GM19328 (cell line): ENCODE results near the gene OSER1.

Source experiments
- ATAC-seq: cut with Tn5 transposase; IDR thresholded peaks from one replicate; pipeline ENCODE4 v1.9.1; 2021; ENCODE audit warnings: mild to moderate bottlenecking, moderate library complexity; ENCODE audit not compliant: unreplicated experiment

OSER1 gene

GRCh38 chr20:44180814-44181213 is 29.8 kb downstream of the OSER1 start:
- ATAC-seq: no peak

GRCh38 chr20:44176833-44177534 is 33.6 kb downstream of the OSER1 start:
- no peak for ATAC-seq

GRCh38 chr20:44174996-44175765 is 35.4 kb downstream of the OSER1 start:
- ATAC-seq: no peak

GRCh38 chr20:44173846-44174245 is 36.7 kb downstream of the OSER1 start:
- ATAC-seq: no peak

DNA sequence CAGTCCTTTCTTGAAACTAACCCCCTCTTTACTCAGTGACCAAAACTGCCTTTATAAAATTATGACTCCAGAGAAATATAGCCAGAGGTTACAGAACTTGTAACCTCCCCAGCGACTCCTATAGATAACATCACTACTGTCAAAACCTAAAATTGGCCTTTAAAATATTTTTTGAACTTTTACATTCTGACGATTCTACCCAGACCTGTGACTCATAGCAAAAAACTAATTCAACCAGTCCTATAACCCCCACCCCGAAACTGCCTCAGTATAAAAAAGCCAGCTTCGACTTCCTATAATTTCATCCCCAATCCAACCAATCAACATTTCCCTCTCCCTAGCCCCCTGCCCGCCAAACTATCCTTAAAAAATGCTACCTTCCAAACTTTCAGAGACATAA is 37.5 kb downstream of the OSER1 start:
- ATAC-seq: no peak

DNA sequence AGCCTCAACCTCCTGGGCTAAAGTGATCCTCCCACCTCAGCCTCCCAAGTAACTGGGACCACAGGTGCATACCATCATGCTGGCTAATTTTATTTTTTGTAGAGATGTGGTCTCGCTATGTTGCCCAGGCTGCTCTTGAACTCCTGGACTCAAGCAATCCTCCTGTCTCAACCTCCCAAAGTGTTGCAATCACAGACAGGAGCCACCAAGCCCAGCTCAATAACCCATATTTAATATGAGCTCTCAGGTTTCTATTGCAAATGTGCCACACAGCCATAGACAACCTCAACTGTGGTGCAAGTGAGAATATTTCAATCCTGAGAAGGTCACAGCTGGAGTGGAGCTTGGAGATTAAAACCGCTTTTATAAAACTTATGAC is 38.0 kb downstream of the OSER1 start:
- no peak for ATAC-seq

GRCh38 chr20:44171775-44172571 is 38.6 kb downstream of the OSER1 start:
- ATAC-seq: no peak

DNA sequence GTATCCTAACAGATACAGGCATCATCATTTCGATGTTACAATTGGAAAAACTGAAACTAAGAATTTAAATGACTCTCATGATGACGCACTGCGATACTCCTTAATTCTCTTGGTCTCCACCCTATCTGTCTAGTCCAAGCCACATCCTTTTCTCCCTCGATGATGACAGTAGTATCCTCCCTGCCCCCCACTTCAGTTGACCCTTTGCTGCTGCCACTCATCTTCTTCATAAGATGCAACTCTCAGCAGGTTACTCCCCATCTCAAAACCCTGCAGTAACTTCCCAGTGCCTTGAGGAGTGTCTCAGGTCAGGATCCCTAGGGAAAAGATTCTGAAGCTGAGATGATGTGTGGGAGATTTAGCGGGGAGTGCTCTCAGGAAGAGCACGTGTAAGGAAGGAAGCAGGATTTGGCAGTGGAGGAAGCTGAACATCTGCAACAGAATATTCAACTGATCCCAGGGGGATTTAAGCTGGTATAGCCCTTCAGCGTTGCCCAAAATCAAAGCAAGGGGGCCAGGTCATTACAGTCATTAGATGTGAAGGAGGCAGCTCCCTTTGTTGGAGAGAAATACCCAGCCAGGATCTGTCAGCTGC is 39.7 kb downstream of the OSER1 start:
- ATAC-seq: no peak

- no peak for ATAC-seq
Observed at GRCh38 chr20:44167736-44168135, 42.8 kb downstream of the OSER1 start.

DNA sequence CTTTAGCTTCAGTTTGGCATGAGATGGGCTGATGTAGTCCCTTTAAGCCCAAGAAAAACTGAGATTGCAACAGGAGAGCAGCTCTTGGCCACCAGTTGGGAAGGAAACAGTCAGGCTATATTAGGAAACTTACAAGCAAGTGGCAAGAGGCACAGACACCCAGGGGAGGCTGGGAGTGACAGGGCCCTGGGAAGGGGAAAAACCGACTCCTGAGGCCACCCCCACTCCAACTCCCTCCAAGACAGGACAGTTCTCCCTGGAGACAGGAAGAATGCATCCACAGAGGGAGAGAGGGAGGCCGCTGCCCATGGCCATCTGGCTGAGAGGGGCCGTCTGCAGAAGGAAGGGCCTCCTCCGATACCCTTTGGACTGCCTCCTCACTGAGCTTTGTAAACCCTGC is 44.1 kb downstream of the OSER1 start:
- ATAC-seq: no peak

GRCh38 chr20:44166008-44166407 is 44.6 kb downstream of the OSER1 start:
- ATAC-seq: no peak

DNA sequence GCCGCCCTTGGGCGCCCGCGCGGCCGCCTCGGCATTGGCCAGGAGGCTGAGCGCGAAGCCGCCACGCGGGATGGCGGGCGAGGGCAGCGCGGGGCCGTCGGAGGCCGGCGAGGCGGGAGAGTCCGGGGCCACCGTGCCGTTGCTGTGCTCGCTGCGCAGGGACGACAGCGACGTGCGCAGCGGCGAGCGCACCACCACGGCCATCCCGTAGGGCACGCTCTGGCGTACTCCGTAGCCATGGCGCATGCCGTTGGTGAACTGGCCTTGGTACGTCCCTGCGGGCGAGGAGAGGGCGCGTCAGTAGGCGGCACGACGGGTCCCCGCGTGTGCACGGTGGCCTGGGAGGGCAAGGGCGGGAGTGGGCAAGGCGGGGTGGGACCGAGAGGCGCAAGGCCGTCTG is 50.4 kb downstream of the OSER1 start:
- ATAC-seq: no peak

- no peak for ATAC-seq
Observed at GRCh38 chr20:44159711-44160110, 50.9 kb downstream of the OSER1 start.

- ATAC-seq: no peak
Observed at GRCh38 chr20:44159125-44159524, 51.4 kb downstream of the OSER1 start.

DNA sequence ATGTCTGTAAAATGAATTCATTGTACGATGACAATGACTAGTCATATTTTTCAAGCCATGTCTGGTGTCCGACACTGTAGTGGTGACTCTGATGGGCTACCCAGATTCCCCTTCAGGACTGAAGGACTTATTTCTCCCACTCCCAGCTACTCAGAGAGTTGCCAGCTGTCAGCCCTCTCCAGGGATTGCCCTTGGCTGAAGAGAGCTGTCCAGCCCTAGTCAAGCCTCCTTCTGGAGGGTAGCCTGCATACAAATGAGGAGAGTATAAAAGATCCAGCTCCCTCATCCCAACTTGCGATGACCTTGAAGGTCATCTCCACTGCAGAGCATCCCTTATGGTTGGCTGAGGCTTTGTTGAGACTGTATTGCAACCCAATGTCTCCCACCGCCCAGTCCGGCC is 53.5 kb downstream of the OSER1 start:
- no peak for ATAC-seq

GRCh38 chr20:44154521-44155001 is 56.0 kb downstream of the OSER1 start:
- no peak for ATAC-seq

- ATAC-seq: no peak
Observed at GRCh38 chr20:44153636-44154043, 56.9 kb downstream of the OSER1 start.

DNA sequence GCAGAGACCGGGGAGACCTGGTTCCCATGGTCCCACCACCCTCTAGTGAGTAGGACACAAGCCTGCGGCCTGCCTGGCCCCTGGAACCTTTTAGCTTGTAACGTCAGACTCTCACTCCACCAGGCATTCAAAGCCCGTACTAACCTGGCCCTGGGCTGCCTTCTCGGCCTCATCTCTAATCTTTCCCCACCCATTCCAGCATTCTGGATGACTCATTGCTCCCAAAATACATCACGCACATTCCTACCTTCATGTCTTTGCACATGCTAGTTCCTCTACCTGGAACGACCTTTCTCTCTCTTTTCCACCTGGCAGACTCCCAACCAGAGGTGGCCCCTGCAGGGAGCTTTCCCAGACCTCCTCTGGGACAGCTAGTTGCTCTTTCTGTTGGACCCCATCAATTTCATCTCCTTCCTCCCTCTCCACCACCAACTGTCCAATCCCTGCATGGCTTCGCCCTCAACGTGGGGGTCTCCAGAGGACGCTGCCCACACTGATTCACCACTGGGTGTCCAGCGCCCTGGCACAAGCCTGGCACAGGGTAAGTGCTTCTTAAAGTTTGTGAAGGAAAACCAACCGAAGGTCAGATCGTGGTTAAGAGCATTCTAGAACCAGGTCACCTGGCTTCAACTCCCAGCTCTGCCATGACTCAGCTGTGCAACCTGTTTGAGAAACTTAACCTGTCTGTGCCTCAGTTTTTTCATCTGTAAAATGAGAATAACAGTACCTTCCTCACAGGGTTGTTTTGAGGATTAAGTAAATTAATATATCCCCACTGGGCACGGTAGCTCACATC is 58.8 kb downstream of the OSER1 start:
- no peak for ATAC-seq

GRCh38 chr20:44146272-44146671 is 64.3 kb downstream of the OSER1 start:
- no peak for ATAC-seq
